ENCODE data around the gene SNX9.
A peak's percentile ranks its signal among the peaks of the same experiment; 100 is the strongest.

SNX9 gene

DNA sequence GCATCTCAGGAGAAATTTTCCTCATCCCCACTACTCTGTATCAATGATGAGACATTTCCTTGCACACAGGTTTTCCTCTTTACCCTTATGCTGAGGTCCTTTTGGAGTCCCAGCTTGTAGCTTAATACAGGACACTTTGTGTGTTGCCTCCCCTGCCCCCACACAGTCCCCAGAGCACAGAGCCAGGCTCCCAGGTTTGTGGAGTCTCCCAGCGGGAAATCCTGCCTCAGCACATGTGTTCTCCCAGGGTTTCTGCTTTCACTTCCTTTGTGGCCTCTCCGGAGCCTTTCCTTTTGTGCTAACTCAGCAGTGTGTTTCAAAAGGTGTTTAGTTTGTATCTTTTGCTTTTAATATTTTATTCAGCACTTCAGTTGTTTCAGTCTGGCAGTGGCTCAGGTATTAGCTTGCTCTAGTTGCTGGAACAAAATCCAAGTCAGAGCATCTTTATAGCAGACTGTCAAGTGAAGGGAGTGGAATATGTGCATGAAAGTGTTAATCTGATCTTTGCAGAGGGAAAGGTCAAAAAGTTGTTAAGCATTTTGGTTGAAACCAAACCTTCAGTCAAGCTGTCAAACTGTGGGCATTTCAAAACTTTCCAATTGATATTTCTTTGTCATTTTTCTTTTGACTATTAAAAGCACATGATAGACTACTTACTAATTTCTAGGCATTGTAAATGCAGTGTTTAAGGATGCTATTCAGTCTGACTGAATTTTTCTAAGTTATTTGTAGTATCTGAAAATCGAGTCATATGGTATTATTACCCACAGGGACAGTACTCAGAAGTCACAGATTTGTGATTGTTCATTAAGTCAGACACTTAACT is 8.6 kb downstream of the SNX9 start:
- DNase-seq (ENCODE audit: low spot score), result no peak

DNA sequence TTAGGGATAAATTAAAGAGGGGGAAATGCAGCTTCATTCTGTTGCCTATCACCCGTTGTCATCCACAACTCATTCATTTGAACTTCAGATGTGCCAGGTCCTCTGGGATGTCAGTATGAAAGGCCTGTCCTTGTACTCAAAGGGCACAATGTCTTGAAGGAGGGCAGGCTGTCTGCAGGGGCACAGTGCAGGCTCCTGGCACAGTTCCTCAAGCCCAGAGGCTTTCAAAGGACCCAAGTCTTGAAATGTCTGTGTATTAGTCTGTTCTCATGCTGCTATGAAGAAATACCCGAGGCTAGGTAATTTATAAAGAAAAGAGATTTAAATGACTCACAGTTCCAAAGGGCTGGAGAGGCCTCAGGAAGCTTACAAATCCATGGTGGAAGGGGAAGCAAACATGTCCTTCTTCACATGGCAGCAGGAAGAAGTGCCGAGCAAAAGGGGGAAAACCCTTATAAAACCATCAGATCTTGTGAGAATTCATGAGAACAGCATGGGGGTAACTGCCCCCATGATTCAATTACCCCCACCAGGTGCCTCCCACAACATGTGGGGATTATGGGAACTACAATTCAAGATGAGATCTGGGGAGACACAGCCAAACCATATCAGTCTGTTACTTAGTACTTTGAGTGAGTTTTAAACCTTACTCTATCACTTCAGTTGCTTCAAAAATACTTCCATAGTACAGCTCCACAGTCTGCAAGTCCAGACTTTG is 9.4 kb downstream of the SNX9 start:
- Histone ChIP-seq H3K23ac (ENCODE audit: low read depth, low read length, poor library complexity) (no peak overlapping the region), H3K18ac (ENCODE audit: low read length) (no peak overlapping the region), H3K4ac (ENCODE audit: low read length) (no peak overlapping the region), H3K9ac (ENCODE audit: low read depth, low read length, poor library complexity) (no peak overlapping the region), H3K36me3 (replicated peaks in 1 of 2; ENCODE audit: control insufficient read depth in 2 of 2, insufficient read depth in 2 of 2, low read length in 2 of 2) (peaks cover 1 to 5% of the 10 kb centered on the region in 2 donors), H2BK15ac (ENCODE audit: low read length) (no peak overlapping the region), H3K27ac (replicated peaks; ENCODE audit: low read length) (peak overlapping the region; percentile 59), H3K4me1 (ENCODE audit: control insufficient read depth in 2 of 2, insufficient read depth in 1 of 2, low read depth in 1 of 2, low read length in 2 of 2) (peaks cover 20 to 28% of the 10 kb centered on the region in 2 donors), H2BK5ac (ENCODE audit: low read length) (no peak overlapping the region), H3K4me3 (ENCODE audit: low read length in 2 of 2) (no peak overlapping the region), H3K9me3 (replicated peaks in 1 of 2; ENCODE audit: control insufficient read depth in 2 of 2, insufficient read depth in 1 of 2, low read depth in 1 of 2, low read length in 2 of 2) (peaks cover 0 to 11% of the 10 kb centered on the region in 2 donors), H3K79me1 (ENCODE audit: low read depth, low read length) (peaks cover 2% of the 10 kb centered on the region), H3K4me2 (ENCODE audit: insufficient read depth, low read length, poor library complexity, severe bottlenecking) (no peak overlapping the region), H2BK120ac (ENCODE audit: low read depth, low read length) (no peak overlapping the region), H2AK5ac (ENCODE audit: low read depth, low read length) (no peak overlapping the region), H4K91ac (ENCODE audit: low read depth, low read length, poor library complexity) (no peak overlapping the region), H2AFZ (ENCODE audit: low read length) (no peak overlapping the region), H3K14ac (ENCODE audit: low read length) (no peak overlapping the region), H3K27me3 (ENCODE audit: control insufficient read depth in 3 of 3, insufficient read depth in 3 of 3, low read depth in 1 of 3, low read length in 3 of 3) (no peaks in the 10 kb centered on the region), H4K8ac (ENCODE audit: low read depth, low read length) (no peak overlapping the region), H2BK12ac (ENCODE audit: low read length) (no peak overlapping the region)
- no CpG with 5 or more reads among the region's 3 CpGs for WGBS, 2 donors (ENCODE audit: extremely low coverage in 2 of 2, insufficient read length in 2 of 2, insufficient replicate concordance in 1 of 2)
- no peak for DNase-seq (ENCODE audit: low spot score)

More for the DNA sequence above, 8.6 kb downstream of the SNX9 start:
- peaks cover 20 to 28% of the 10 kb centered on the region in 2 donors for H3K4me1 ChIP-seq (ENCODE audit: control insufficient read depth in 2 of 2, insufficient read depth in 1 of 2, low read depth in 1 of 2, low read length in 2 of 2)
- no peak overlapping the region for H3K9ac ChIP-seq (ENCODE audit: low read depth, low read length, poor library complexity)
- H2BK15ac ChIP-seq (ENCODE audit: low read length), result no peak overlapping the region
- H2AFZ ChIP-seq (ENCODE audit: low read length), result no peak overlapping the region
- H3K4ac ChIP-seq (ENCODE audit: low read length), result no peak overlapping the region
- H3K14ac ChIP-seq (ENCODE audit: low read length), result no peak overlapping the region
- no peak overlapping the region for H2AK5ac ChIP-seq (ENCODE audit: low read depth, low read length)
- no peak overlapping the region for H4K8ac ChIP-seq (ENCODE audit: low read depth, low read length)
- no peaks in the 10 kb centered on the region for H3K79me1 ChIP-seq (ENCODE audit: low read depth, low read length)
- H3K23ac ChIP-seq (ENCODE audit: low read depth, low read length, poor library complexity), result no peak overlapping the region
- H3K18ac ChIP-seq (ENCODE audit: low read length), result no peak overlapping the region
- peaks cover 0 to 5% of the 10 kb centered on the region in 2 donors for H3K36me3 ChIP-seq (replicated peaks in 1 of 2; ENCODE audit: control insufficient read depth in 2 of 2, insufficient read depth in 2 of 2, low read length in 2 of 2)
- no peak overlapping the region for H4K91ac ChIP-seq (ENCODE audit: low read depth, low read length, poor library complexity)
- H3K4me3 ChIP-seq (ENCODE audit: low read length in 2 of 2), result no peak overlapping the region
- no peak overlapping the region for H2BK120ac ChIP-seq (ENCODE audit: low read depth, low read length)
- no peaks in the 10 kb centered on the region for H3K27me3 ChIP-seq (ENCODE audit: control insufficient read depth in 3 of 3, insufficient read depth in 3 of 3, low read depth in 1 of 3, low read length in 3 of 3)
- WGBS, 2 donors (ENCODE audit: extremely low coverage in 2 of 2, insufficient read length in 2 of 2, insufficient replicate concordance in 1 of 2), result no CpG with 5 or more reads among the region's 3 CpGs
- H3K27ac ChIP-seq (replicated peaks; ENCODE audit: low read length), result peak overlapping the region; percentile 75
- H3K4me2 ChIP-seq (ENCODE audit: insufficient read depth, low read length, poor library complexity, severe bottlenecking), result no peak overlapping the region
- no peak overlapping the region for H2BK12ac ChIP-seq (ENCODE audit: low read length)
- peaks cover 0 to 8% of the 10 kb centered on the region in 2 donors for H3K9me3 ChIP-seq (replicated peaks in 1 of 2; ENCODE audit: control insufficient read depth in 2 of 2, insufficient read depth in 1 of 2, low read depth in 1 of 2, low read length in 2 of 2)
- H2BK5ac ChIP-seq (ENCODE audit: low read length), result no peak overlapping the region

DNA sequence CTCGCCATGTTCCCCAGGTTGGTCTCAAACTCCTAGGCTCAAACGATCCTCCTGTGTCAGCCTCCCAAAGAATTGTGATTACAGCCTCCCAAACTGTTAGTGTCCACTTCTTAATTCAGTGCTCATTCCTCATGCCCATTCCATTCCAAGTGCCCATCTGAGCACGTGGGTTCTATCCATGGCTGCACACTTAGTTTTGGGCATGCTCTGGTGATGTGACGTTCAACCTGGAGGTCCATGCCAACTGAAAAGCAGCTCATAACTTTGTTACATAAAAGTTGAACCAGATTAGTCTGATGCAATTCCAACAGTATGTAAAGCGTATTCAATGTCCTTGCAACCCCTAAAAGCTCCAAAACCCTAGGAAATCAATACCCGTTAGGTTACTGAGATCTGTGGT is 11.5 kb downstream of the SNX9 start:
- no peak overlapping the region for H3K18ac ChIP-seq (ENCODE audit: low read length)
- WGBS, 2 donors (ENCODE audit: extremely low coverage in 2 of 2, insufficient read length in 2 of 2, insufficient replicate concordance in 1 of 2), result no CpG with 5 or more reads among the region's 6 CpGs
- H2BK120ac ChIP-seq (ENCODE audit: low read depth, low read length), result no peak overlapping the region
- no peak overlapping the region for H4K91ac ChIP-seq (ENCODE audit: low read depth, low read length, poor library complexity)
- peaks cover 0 to 1% of the 10 kb centered on the region in 2 donors for H3K36me3 ChIP-seq (replicated peaks in 1 of 2; ENCODE audit: control insufficient read depth in 2 of 2, insufficient read depth in 2 of 2, low read length in 2 of 2)
- no peak overlapping the region for H2BK5ac ChIP-seq (ENCODE audit: low read length)
- H2BK15ac ChIP-seq (ENCODE audit: low read length), result no peak overlapping the region
- peaks cover 0 to 11% of the 10 kb centered on the region in 2 donors for H3K9me3 ChIP-seq (replicated peaks in 1 of 2; ENCODE audit: control insufficient read depth in 2 of 2, insufficient read depth in 1 of 2, low read depth in 1 of 2, low read length in 2 of 2)
- no peak overlapping the region for H2AFZ ChIP-seq (ENCODE audit: low read length)
- H3K79me1 ChIP-seq (ENCODE audit: low read depth, low read length), result peaks cover 2% of the 10 kb centered on the region
- no peak overlapping the region for H3K4me2 ChIP-seq (ENCODE audit: insufficient read depth, low read length, poor library complexity, severe bottlenecking)
- no peak overlapping the region for H3K9ac ChIP-seq (ENCODE audit: low read depth, low read length, poor library complexity)
- no peak overlapping the region for H2BK12ac ChIP-seq (ENCODE audit: low read length)
- H2AK5ac ChIP-seq (ENCODE audit: low read depth, low read length), result peak overlapping the region; percentile 2
- peak overlapping the region; percentile 77 for H3K27ac ChIP-seq (replicated peaks; ENCODE audit: low read length)
- no peaks in the 10 kb centered on the region for H3K27me3 ChIP-seq (ENCODE audit: control insufficient read depth in 3 of 3, insufficient read depth in 3 of 3, low read depth in 1 of 3, low read length in 3 of 3)
- no peak overlapping the region for H3K4me3 ChIP-seq (ENCODE audit: low read length in 2 of 2)
- no peak overlapping the region for H3K23ac ChIP-seq (ENCODE audit: low read depth, low read length, poor library complexity)
- peaks cover 20 to 28% of the 10 kb centered on the region in 2 donors for H3K4me1 ChIP-seq (ENCODE audit: control insufficient read depth in 2 of 2, insufficient read depth in 1 of 2, low read depth in 1 of 2, low read length in 2 of 2)
- DNase-seq (ENCODE audit: low spot score), result no peak
- H3K4ac ChIP-seq (ENCODE audit: low read length), result no peak overlapping the region
- H3K14ac ChIP-seq (ENCODE audit: low read length), result no peak overlapping the region
- no peak overlapping the region for H4K8ac ChIP-seq (ENCODE audit: low read depth, low read length)

Data from neuronal stem cell (in vitro differentiated cells).